ENCODE data around the gene KIRREL3. TPM values are rescaled to one million over a fixed set of nuclear protein-coding genes. Genes with fewer than 3 reads are reported as not detected.

The KIRREL3 gene
- polyA plus RNA-seq, 1 donor (not counting 4 experiments of a cell fraction or from before 2014, with no cell fraction given), result 0.04 TPM

DNA sequence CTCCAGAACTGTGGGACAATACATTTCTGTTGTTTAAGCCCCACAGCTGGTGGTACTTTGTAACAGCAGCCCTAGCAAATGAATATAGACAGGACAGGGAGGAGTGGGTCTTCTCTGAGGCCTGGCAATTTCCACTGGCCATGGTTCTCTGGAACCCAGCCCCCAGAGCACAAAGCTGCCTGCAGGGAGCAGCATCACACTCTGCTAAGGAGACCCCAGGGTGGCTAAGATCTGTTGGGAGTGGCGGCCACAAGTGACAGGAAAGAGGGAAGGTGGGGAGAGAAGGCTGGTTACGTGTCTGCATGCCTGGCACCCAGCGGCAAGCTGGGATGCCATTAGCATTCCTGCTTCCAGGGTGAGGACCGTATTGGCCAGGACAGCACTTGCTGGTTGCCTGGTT is 433.2 kb downstream of the KIRREL3 start:
- H3K27me3 ChIP-seq (ENCODE audit: control insufficient read depth, extremely low read depth, insufficient read depth, low read length), result peaks cover 3% of the 10 kb centered on the region
- H3K9ac ChIP-seq (ENCODE audit: control insufficient read depth, extremely low read depth, insufficient read depth, low read length), result no peak overlapping the region
- H3K4me2 ChIP-seq (ENCODE audit: control insufficient read depth, extremely low read depth, insufficient read depth, low read depth, low read length), result no peak overlapping the region
- H2AFZ ChIP-seq (ENCODE audit: control insufficient read depth, low read length), result no peak overlapping the region
- H3K4me3 ChIP-seq (ENCODE audit: control insufficient read depth in 2 of 3, extremely low read depth in 1 of 3, insufficient read depth in 2 of 3, low read depth in 1 of 3, low read length in 3 of 3), result no peak overlapping the region
- H3K79me2 ChIP-seq (ENCODE audit: control insufficient read depth, insufficient read depth, low read length), result no peaks in the 10 kb centered on the region
- no peaks in the 10 kb centered on the region for H3K4me1 ChIP-seq (ENCODE audit: control insufficient read depth, extremely low read depth, insufficient read depth, low read length)
- no peak for FAIRE-seq
- no peaks in the 10 kb centered on the region for H4K20me1 ChIP-seq (ENCODE audit: control insufficient read depth, extremely low read depth, insufficient read depth, low read length)
- no peak overlapping the region for H3K27ac ChIP-seq (ENCODE audit: control insufficient read depth, insufficient read depth, low read length)
- dilution Hi-C loops (cut with MboI; ENCODE audit: extremely low pct_ligation_motif_present, low sequenced_read_pairs), result no loop called here
- no peaks in the 10 kb centered on the region for H3K9me3 ChIP-seq (ENCODE audit: control insufficient read depth, low read depth, low read length)
- no peaks in the 10 kb centered on the region for H3K36me3 ChIP-seq (ENCODE audit: control insufficient read depth in 2 of 2, extremely low read depth in 1 of 2, insufficient read depth in 2 of 2, low read length in 2 of 2)
- no peak for DNase-seq (ENCODE audit: low read depth, low spot score)
- H3K9me1 ChIP-seq (ENCODE audit: control insufficient read depth, extremely low read depth, insufficient read depth, low read length), result no peaks in the 10 kb centered on the region
- TF ChIP-seq CTCF (optimal IDR thresholded peaks at IDR 0.05 in 1 of 3, IDR thresholded peaks at IDR 0.05 in 1 of 3, conservative IDR thresholded peaks at IDR 0.05 in 1 of 3; ENCODE audit: extremely low read depth in 1 of 3, insufficient read depth in 2 of 3, low read length in 3 of 3) (no peak), EZH2 (IDR thresholded peaks at IDR 0.05; ENCODE audit: low read length) (no peak)

GRCh38 chr11:126564566-126564965 is 436.0 kb downstream of the KIRREL3 start:
- DNase-seq (ENCODE audit: low read depth, low spot score), result no peak
- H3K36me3 ChIP-seq (ENCODE audit: control insufficient read depth in 2 of 2, extremely low read depth in 1 of 2, insufficient read depth in 2 of 2, low read length in 2 of 2), result no peaks in the 10 kb centered on the region
- H3K79me2 ChIP-seq (ENCODE audit: control insufficient read depth, insufficient read depth, low read length), result no peaks in the 10 kb centered on the region
- no peak for TF ChIP-seq EZH2 (IDR thresholded peaks at IDR 0.05; ENCODE audit: low read length)
- no peak for TF ChIP-seq CTCF (optimal IDR thresholded peaks at IDR 0.05 in 1 of 3, IDR thresholded peaks at IDR 0.05 in 1 of 3, conservative IDR thresholded peaks at IDR 0.05 in 1 of 3; ENCODE audit: extremely low read depth in 1 of 3, insufficient read depth in 2 of 3, low read length in 3 of 3)
- H3K9me1 ChIP-seq (ENCODE audit: control insufficient read depth, extremely low read depth, insufficient read depth, low read length), result no peaks in the 10 kb centered on the region
- no peaks in the 10 kb centered on the region for H3K9me3 ChIP-seq (ENCODE audit: control insufficient read depth, low read depth, low read length)
- no peak overlapping the region for H3K4me2 ChIP-seq (ENCODE audit: control insufficient read depth, extremely low read depth, insufficient read depth, low read depth, low read length)
- H3K4me1 ChIP-seq (ENCODE audit: control insufficient read depth, extremely low read depth, insufficient read depth, low read length), result no peaks in the 10 kb centered on the region
- H3K27ac ChIP-seq (ENCODE audit: control insufficient read depth, insufficient read depth, low read length), result no peak overlapping the region
- H3K9ac ChIP-seq (ENCODE audit: control insufficient read depth, extremely low read depth, insufficient read depth, low read length), result no peak overlapping the region
- dilution Hi-C loops (cut with MboI; ENCODE audit: extremely low pct_ligation_motif_present, low sequenced_read_pairs), result no loop called here
- peaks cover 2% of the 10 kb centered on the region for H4K20me1 ChIP-seq (ENCODE audit: control insufficient read depth, extremely low read depth, insufficient read depth, low read length)
- FAIRE-seq, result no peak
- no peaks in the 10 kb centered on the region for H3K27me3 ChIP-seq (ENCODE audit: control insufficient read depth, extremely low read depth, insufficient read depth, low read length)
- H2AFZ ChIP-seq (ENCODE audit: control insufficient read depth, low read length), result no peak overlapping the region
- no peak overlapping the region for H3K4me3 ChIP-seq (ENCODE audit: control insufficient read depth in 2 of 3, extremely low read depth in 1 of 3, insufficient read depth in 2 of 3, low read depth in 1 of 3, low read length in 3 of 3)
